GM21515 (cell line): ENCODE measurements around the gene GNPDA1.
A peak's percentile ranks its signal among the peaks of the same experiment; 100 is the strongest.
"Not testable (repeated sequence)": the region's sequence is repeated elsewhere in the genome, so short reads cannot be mapped to it uniquely, and the experiment has no call there.

Experiments used
- ATAC-seq: cut with Tn5 transposase; IDR thresholded peaks from one replicate; pipeline ENCODE4 v1.9.1; 2021; ENCODE audit not compliant: unreplicated experiment

Gene GNPDA1

DNA sequence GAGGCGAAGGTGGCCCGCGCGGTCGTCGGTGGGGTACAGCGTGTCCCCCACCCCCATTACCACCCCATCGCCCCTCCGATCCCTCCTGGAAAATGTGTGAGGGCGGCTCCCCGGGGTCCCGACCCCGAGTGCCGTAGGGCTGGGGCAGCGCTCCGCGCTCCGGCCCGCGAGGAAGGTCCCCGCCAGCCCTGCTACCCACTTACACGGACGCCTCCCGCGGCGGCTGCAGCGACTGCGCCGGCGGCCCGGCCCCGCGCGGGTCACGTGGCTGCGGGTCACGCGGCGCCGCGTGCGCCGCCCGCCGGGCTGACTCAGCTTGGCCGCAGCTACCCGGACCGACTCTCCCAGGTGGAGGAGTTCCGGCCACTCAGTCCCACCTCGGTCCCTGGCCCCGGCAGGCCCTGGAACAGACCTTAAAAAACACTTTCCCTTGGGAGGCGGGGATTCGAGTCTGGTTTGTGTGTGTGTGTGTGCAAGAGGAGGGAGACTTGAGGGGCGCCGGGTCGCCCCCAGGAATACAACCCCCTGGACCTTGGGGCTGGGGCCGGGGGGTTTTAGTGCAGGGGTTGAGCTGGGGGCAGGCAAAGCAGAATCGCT is at the start of gene GNPDA1:
Gene GNPDA1 (minus strand): TSS at position 236 of the 597 bp plus-strand sequence. CDS start 992 bp downstream, outside the sequence.
- peak; percentile 71 for ATAC-seq

DNA sequence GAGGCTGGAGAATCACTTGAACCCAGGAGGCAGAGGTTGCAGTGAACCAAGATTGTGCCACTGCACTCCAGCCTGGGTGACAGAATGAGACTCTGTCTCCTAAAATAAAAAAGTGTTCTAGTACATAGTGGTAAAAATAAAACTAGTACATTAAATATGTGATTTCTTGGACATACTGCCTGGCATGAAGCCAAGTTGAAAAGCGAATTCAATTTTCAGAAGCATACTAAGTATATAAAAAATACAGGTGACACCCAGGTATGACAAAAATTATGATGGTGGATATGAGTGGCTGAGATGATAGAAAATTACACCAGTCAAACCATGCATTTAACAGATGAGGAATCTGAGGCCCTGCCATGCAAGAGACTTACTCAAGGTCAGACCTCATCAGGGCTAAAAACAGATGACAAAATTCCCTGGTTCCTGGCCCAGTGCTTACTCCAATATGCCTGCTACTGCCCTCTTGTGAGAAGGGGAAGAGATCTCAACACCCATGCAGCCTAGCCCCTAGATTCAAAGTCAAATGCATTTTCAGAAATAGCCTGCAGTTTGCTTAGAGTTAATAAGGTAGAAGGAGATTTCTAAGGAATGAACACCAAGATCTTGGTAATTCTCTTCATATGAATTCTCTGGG is 46.6 kb upstream of the GNPDA1 start:
- ATAC-seq: no peak

DNA sequence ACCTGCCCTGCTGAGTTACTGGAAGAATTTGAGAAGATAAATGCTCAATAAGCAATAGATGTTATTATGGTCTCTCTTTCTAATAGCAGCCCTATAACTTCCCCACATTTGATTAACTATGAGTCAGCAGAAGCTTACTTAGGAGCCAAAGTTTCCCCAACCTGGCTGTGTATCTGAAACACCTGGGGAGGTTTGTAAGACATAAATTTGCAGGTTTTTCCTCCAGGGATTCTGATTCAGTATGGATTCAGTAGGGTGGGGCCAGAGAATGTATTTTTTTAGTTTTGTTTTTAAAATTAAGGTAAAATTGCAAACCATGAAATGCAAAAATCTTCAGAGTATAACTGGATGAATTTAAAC is 44.9 kb upstream of the GNPDA1 start:
- no peak for ATAC-seq

DNA sequence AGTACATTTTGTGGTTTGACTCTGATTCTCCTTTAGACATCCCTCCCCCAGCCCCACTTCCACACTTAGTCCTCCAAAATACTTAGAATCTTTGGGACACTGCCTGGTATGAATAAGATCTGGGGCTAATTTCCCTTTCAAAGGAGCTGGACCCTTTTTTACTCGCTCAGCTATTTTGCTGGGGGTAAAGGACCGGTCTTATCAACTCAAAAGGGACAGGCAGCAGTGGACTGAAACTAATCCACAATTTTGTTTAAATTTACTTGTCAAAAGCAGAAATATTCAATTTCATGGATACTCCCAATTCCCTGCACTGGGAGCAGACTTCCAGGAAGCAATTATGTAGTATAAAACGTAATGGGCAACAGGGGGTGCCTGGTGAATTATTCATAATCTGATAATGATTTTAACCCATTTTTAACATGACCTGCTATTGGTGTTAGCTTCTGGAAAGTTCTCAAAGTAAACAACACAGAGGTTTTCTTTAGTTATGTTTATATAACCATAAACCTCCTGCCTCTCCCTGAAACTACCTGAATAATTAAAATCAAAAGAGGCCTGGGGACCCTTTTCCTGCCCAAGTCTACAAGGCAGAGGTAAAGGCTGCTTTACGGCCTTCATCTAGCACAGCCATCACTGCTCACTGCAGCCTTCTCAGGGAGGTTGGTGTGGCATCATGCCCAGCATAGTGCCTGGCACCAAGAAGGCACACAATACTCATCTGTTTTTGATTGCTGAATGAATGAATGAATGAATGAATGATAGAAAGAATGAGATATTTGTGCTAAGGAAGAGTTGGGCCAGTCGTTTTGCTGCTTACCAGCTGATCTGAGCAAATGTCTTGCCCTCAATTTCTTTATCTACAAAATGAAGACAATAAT is 44.2 kb upstream of the GNPDA1 start:
- ATAC-seq: no peak

- no peak for ATAC-seq
These were observed 42.5 kb upstream of the GNPDA1 start for GRCh38 chr5:142055301-142055700.

DNA sequence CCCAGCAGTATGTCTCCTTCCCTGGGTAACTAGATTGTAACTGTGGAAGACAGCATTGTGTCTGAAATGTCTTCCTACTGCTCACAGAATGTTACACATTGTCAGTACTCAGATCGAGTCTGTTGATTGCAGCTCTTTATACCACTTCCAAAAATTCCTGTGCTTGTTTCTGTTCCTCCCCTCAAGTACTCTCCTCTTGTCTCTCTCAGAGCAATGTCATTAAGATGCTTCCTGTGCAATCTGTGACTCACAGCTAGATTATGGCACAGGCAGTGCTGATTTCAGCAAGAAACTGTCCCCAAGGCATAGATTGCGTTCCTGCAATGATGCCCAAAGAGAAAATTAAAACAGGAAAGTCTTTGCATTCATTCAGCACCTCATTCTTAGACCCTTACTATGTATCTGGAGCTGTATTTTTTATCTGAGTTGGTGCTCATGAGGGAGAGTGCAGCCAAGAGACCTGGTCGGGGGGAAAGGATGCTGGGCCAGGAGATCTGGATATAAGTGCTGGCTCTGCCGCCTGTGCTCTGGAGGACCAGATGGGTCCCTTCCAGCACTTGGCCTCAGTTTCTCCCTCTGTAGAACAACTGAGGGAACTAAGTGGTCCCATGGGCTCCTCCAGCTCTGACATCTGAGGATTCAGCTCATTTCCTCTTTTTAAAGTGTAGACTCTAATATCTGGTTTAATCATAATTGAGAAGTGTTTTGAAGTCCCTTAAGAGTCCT is 40.8 kb upstream of the GNPDA1 start:
- no peak for ATAC-seq

- ATAC-seq: not testable (repeated sequence)
These were observed 39.2 kb upstream of the GNPDA1 start for GRCh38 chr5:142052026-142052425.

DNA sequence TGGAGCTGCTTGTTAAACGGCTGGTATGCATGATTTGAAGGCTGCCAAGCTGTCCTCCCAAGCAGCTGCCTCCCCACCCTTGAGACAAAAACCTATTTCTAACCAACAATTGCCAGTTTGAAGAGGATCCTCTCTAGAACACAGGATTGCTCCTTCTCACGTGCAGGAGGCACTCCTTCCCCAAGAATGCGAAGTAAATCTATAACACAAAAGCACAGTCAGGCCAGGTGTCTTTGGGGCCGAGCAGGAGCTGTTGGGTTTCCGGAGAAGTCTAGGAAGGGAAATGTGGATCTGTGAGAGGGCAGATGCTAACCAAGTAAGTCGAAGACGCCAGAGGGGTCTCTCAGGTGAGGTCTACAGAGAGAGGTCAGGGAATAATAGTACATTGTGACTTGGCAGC is 35.4 kb upstream of the GNPDA1 start:
- ATAC-seq: no peak

DNA sequence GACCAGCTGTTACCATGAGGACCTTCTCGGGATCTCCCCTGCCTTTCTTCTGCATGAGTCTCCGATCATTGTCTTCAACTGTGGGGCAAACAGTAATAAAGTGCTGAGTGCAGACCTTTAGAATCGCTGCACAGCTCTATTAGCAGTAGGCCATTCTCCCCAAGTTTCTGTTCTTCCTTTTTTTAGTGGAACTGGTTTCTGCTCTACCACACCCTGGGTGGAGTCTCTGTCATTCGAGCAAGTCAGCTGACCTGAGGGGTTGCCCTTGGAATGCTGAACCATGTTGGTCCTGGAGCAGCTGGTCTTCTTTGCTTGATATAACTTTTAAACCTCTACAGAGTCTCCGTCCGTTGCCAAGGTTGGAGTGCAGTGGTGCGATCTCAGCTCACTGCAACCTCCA is 33.4 kb upstream of the GNPDA1 start:
- ATAC-seq: no peak

DNA sequence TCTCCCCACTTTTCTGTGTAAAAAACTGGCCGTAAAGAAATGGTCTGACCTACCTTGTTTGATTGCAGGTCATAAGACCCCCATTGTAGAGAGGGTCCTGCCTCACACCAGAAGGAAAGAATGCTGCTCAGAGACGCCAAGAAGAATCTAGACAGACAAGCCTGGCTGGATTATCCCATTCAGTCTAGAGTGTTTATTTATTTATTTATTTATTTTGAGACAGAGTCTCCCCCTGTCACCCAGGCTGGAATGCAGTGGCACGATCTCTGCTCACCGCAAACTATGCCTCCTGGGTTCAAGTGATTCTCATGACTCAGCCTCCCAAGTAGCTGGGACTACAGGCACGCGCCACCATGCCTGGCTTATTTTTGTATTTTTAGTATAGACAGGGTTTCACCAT is 28.1 kb upstream of the GNPDA1 start:
- ATAC-seq: not testable (repeated sequence)

DNA sequence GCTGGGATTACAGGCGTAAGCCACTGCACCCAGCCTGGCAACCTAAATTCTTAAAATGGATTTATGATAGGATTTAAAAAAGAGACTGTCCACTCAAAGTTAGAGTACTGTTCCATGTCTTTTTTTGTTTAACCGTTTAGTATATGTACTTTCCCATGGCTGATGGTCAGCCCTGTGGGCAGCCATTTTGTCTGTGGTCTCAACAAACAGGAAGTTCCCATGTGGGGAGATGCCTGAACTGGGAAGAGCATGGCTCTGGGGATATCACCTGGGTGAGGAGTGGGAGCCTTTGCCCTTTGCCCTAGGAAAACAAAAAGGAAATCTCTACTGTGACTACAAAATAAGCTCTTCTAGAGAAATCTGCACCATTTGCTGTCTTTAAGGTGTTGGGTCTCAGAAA is 27.5 kb upstream of the GNPDA1 start:
- ATAC-seq: no peak

DNA sequence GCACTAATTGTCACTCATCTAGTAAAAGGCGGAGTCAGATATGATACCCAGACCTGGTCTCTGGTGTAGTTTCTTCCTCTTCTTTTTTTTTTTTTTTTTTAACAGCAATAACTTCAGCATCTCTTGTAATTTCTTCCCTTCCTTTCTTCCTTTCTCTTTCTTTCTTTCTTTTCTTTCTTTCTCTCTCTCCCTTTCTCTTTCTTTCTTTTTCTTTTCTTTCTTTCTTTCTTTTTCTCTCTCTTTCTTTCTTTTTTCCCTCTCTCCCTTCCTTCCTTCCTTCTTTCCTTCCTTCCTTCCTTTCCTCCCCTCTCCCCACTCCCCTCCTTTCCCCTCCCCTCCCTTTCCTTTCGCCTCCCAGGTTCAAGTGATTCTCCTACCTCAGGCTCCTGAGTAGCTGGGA is 25.9 kb upstream of the GNPDA1 start:
- no peak for ATAC-seq

DNA sequence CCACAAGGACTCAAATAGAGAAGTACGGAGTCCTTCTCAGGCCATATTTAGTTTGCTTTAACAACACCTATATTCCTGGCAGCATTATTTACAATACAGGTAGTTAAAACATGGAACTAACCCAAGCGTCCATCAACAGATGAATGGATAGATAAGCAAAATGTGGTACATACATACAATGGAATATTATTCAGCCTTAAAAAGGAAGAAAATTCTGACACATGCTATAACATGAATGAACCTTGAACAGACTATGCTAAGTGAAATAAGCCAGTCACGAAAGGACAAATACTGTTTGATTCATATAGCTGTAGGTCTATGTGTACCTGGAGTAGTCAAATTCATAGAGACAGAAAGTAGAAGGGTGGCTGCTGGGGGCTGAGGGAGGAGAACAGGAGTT is 24.8 kb upstream of the GNPDA1 start:
- ATAC-seq: not testable (repeated sequence)

DNA sequence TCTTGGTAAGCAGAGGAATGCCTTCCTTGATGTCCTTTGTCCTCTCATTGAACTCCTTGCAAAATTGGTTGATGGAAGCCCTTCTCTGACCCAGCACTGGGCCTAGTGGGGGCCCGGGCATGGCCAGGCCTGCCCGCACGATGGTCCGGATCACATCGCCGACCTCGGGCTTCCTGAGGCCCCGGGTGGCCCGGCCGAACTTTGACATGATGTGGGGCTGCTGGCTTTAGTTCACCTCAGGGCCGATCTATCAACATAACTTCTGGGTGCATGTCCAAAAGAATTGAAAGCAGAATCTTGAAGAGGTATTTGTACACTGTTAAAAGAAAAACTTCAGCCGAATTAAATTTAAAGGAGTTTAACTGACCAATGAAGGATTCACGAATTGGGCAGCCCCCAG is 24.1 kb upstream of the GNPDA1 start:
- ATAC-seq: no peak

- ATAC-seq: no peak
These were observed 22.2 kb upstream of the GNPDA1 start for GRCh38 chr5:142034994-142035393.

GRCh38 chr5:142033632-142034567 is 21.1 kb upstream of the GNPDA1 start:
- ATAC-seq: not testable (repeated sequence)

DNA sequence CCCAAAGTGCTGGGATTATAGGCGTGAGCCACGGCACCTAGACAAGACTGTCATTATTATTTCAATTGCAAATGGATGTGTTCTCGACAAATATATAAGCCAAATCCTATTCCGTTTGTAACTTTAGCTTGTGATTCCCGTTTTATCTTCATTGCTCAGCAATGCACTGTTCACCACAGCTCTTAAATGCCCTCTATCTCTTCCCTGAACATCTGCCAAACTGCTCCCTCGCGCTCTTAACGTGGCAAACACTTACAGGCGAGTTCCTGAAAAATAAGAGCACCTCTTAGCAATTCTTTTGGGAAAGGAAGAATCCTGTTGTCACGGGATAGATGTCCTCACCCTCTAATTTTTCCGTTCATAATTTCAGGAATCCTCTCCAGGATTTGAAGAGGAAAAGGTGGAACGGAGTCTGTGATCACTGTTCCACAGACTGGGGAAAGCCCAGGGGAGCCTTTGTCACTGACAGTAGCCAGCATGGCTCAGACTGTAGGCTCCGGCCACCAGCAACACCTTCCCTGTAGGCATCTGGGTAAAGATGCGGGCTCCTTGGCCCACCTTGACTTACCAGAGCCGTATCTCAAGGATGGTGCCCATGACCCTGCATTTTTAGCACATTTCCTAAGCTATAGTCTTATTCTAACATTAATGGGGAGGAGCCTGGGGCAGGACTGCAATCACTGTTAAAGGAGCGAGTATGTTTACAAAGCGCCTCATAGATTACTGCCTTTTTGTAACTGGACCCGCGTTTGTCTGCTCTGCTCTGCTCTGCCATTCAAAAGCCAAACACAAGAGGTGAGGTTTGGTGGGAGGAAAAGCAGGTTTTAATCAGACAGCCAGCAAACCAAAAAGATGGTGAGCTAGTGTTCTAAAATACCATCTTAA is 20.2 kb upstream of the GNPDA1 start:
- ATAC-seq: no peak

GRCh38 chr5:142032150-142032549 is 19.3 kb upstream of the GNPDA1 start:
- no peak for ATAC-seq

GRCh38 chr5:142025637-142026036 is 12.8 kb upstream of the GNPDA1 start:
- no peak for ATAC-seq
